22Rv1 (cell line): ENCODE data around the gene POFUT2.

Experiments
- CTCF ChIP-seq: fragments of 450-650 bp; IDR thresholded peaks from 2 replicates; pipeline ENCODE4 v1.5.1; 2017; ENCODE audit warnings: mild to moderate bottlenecking
- ZFX ChIP-seq: fragments of 450-650 bp; IDR thresholded peaks from 2 replicates; pipeline ENCODE4 v1.6.1; 2017; ENCODE audit warnings: antibody characterized with exemption, borderline replicate concordance

DNA sequence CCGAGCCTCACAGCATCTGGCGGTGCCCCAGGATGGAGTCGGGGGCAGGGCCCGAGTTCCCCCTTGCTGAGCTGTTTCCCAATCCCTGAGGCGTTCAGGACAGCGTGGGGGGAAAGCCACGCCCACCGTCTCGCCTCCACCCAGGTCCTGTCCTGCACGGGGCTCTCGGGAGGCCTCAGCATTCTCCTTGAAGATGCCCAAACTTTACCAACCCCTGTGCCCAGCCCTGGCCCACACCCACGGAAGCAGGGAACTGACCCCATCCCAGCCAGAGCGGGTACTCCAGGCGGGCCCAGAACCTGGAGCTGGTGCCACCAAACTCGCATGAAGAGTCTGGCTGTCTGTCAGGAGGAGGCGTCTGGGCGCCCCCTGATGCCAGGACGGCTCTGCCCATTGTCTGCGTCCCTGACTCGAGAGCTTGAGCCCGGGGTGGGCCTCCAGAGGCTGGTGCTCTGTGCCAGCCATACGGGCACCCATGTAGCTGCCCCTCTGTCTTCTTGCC, 35.3 kb upstream of the POFUT2 start:
- TF ChIP-seq CTCF = no peak
- no peak for TF ChIP-seq ZFX
